ENCODE data around the gene TUBB6. TPM values are rescaled to one million over a fixed set of nuclear protein-coding genes. Genes with fewer than 3 reads are reported as not detected.

The TUBB6 gene
- 100 to 1,000 TPM in 4 of 10 donors, 10 to 100 TPM in 6; 62.8 to 216 (median 92.1) TPM for total RNA-seq
- 100 to 1,000 TPM in 1 of 2 donors, 10 to 100 TPM in 1; 61.9 to 602 TPM for polyA plus RNA-seq
- long read RNA-seq, donor 1, transcript TUBB6-203 (4 exons, 788 nt): minor isoform, 5 of 109 reads
- long read RNA-seq, donor 1, transcript TUBB6-202 (3 exons, 2,163 nt): minor isoform, 6 of 109 reads
- long read RNA-seq, donor 1, transcript TUBB6-201 (4 exons, 2,064 nt): major isoform, 54 of 109 reads
- long read RNA-seq, donor 1, transcript TUBB6-213 (4 exons, 1,017 nt): minor isoform, 5 of 109 reads
- long read RNA-seq, donor 1, partial matches to known transcripts: 2 of 109 reads
- long read RNA-seq, donor 1, other reads (novel, unspliced or antisense): 36 of 109 reads
- long read RNA-seq, donor 2, transcript TUBB6-202 (3 exons, 2,163 nt): minor isoform, 10 of 166 reads
- long read RNA-seq, donor 2, transcript TUBB6-201 (4 exons, 2,064 nt): major isoform, 90 of 166 reads
- long read RNA-seq, donor 2, partial matches to known transcripts: 57 of 166 reads
- long read RNA-seq, donor 2, other reads (novel, unspliced or antisense): 2 of 166 reads
- long read RNA-seq, donor 3, transcript TUBB6-202 (3 exons, 2,163 nt): minor isoform, 17 of 654 reads
- long read RNA-seq, donor 3, transcript TUBB6-213 (4 exons, 1,017 nt): minor isoform, 7 of 654 reads
- long read RNA-seq, donor 3, transcript TUBB6-203 (4 exons, 788 nt): minor isoform, 25 of 654 reads
- long read RNA-seq, donor 3, transcript TUBB6-201 (4 exons, 2,064 nt): major isoform, 537 of 654 reads
- long read RNA-seq, donor 3, partial matches to known transcripts: 10 of 654 reads
- long read RNA-seq, donor 3, other reads (novel, unspliced or antisense): 52 of 654 reads

DNA sequence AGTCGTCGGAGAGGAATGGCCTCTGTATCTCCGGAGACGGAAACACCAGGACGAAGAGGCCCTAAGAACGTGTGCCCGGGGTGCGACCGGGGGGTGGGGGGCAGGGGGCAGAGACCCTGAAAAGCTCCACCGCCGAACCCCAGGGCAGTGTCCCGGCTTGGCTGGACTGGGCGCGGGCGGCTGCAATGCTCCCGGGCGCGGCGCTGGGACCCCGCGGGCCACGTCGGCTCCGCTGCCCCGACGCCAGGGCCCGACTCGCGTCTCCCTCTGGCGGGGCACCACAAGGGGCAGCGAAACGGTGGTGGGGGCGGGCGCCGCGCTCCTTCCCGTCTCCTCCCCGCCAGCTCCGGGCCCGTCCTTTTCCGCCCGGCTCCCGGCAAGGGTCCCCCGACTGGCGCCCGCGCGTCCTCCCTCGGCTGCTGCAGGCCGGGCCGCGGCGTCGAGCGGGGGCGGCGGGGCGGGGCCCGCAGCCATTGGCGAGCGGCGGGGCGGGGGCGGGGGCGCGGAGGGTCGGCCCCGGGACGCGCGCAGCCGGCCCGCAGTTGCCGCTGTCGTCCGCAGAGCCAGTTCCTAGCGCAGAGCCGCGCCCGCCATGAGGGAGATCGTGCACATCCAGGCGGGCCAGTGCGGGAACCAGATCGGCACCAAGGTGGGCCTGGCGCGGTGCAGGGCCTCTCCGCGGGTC, at the start of gene TUBB6:
Gene TUBB6 (plus strand): TSS at position 541 of the 685 bp plus-strand sequence. CDS start 52 bp downstream, at position 593.
- Histone ChIP-seq H3K4me1 (peaks cover 5 to 44% (median 29%) of the 10 kb centered on the region in 9 donors), H3K27ac (peak within 1 kb of the TSS; percentile 94 to 100 (median 99)), H3K27me3 (peaks cover 0 to 29% (median 0%) of the 10 kb centered on the region in 7 donors), H3K9me3 (peaks cover 0 to 13% (median 7%) of the 10 kb centered on the region in 11 donors), H3K36me3 (peaks cover 0 to 33% (median 22%) of the 10 kb centered on the region in 9 donors), H3K4me3 (peak within 1 kb of the TSS; percentile 67 to 95 (median 82))
- TF ChIP-seq CTCF (IDR thresholded peaks at IDR 0.05): peak in 2 of 9 donors; percentile 4 to 15
- WGBS, 2 donors: 1% methylated on average over 72 to 88 of the region's 88 CpGs
- DNase-seq: peak; percentile 81 to 84
- ATAC-seq: peak; percentile 60 to 86 (median 72)
- intact Hi-C loops (cut with DNase I): loop anchor here in 4 of 10 donors (1.0 to 5.0 kb wide), 3 partner anchors 36 to 69 kb away; partner anchors contain the start of gene AFG3L2 (in 1 of the 4)

GRCh38 chr18:12258719-12259705, 49.0 kb upstream of the TUBB6 start:
- Histone ChIP-seq H3K4me3 (no peak overlapping the region), H3K27ac (no peak overlapping the region), H3K4me1 (peaks cover 2 to 29% (median 10%) of the 10 kb centered on the region in 9 donors), H3K27me3 (peaks cover 2 to 21% (median 14%) of the 10 kb centered on the region in 7 donors), H3K36me3 (no peaks in the 10 kb centered on the region), H3K9me3 (no peaks in the 10 kb centered on the region)
- no peak for TF ChIP-seq CTCF (IDR thresholded peaks at IDR 0.05)
- peak in 2 of 8 donors; percentile 16 to 28 for ATAC-seq
- no peak for DNase-seq
- intact Hi-C loops (cut with DNase I): no loop called here
- 88 to 93% methylated on average over 29 of the region's 29 CpGs for WGBS, 2 donors

DNA sequence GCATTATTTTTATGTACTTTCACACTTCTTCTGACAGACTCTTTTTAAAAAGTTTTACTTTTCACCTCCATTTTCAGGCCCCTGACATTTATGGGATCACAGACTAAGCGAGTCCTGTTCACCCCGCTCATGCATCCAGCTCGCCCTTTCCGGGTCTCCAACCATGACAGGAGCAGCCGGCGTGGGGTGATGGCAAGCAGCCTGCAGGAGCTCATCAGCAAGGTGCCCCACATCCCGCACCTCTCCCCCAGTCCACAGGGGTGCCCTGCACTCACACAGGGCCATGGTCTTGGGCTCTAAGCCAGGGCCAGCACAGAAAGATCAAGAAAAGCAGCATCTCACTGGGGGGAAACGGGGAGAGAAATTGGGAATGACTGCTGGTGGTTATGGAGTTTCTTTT, 45.3 kb upstream of the TUBB6 start:
- TF ChIP-seq CTCF (IDR thresholded peaks at IDR 0.05): no peak
- no peak for DNase-seq
- no peaks in the 10 kb centered on the region for H3K9me3 ChIP-seq
- WGBS, 2 donors: 85 to 87% methylated on average over 8 of the region's 8 CpGs
- H3K27me3 ChIP-seq: no peaks in the 10 kb centered on the region
- no peak overlapping the region for H3K4me3 ChIP-seq
- no peak overlapping the region for H3K27ac ChIP-seq
- ATAC-seq: no peak
- no peaks in the 10 kb centered on the region for H3K36me3 ChIP-seq
- no peaks in the 10 kb centered on the region for H3K4me1 ChIP-seq
- intact Hi-C loops (cut with DNase I): no loop called here

Measured in heart right ventricle (tissue), 16 donors.